GM12891 (cell line): ENCODE results near the gene KRT6B.

Experiments
- POLR2A ChIP-seq: IDR thresholded peaks from 2 replicates; pipeline ENCODE4 v1.6.1; 2011; ENCODE audit warnings: low read depth, low read length, control low read depth
- POLR2AphosphoS5 ChIP-seq: IDR thresholded peaks from 2 replicates; pipeline ENCODE4 v1.6.1; 2011; ENCODE audit warnings: low read depth, low read length, control low read depth

GRCh38 chr12:52441320-52441911, 10.5 kb downstream of the KRT6B start:
- TF ChIP-seq POLR2AphosphoS5 (no peak), POLR2A (no peak)
